ENCODE results near the gene TEX11.
"Not testable (repeated sequence)": the region's sequence is repeated elsewhere in the genome, so short reads cannot be mapped to it uniquely, and the experiment has no call there.

- TF ChIP-seq CTCF (IDR thresholded peaks at IDR 0.05; ENCODE audit: low read depth, low read length); EZH2phosphoT487 (IDR thresholded peaks at IDR 0.05; ENCODE audit: low read depth): not testable (repeated sequence)
These were observed 338.5 kb downstream of the TEX11 start for GRCh38 chrX:70569922-70570576.

All from OCI-LY3 (cell line).